GM18867 (cell line): ENCODE measurements around the gene PRKG1.
A peak's percentile ranks its signal among the peaks of the same experiment; 100 is the strongest.
"Not testable (repeated sequence)": the region's sequence is repeated elsewhere in the genome, so short reads cannot be mapped to it uniquely, and the experiment has no call there.

ENCODE experiments used
- ATAC-seq: cut with Tn5 transposase; IDR thresholded peaks from one replicate; pipeline ENCODE4 v1.9.1; 2021; ENCODE audit warnings: mild to moderate bottlenecking, moderate library complexity; ENCODE audit not compliant: unreplicated experiment

PRKG1 gene

DNA sequence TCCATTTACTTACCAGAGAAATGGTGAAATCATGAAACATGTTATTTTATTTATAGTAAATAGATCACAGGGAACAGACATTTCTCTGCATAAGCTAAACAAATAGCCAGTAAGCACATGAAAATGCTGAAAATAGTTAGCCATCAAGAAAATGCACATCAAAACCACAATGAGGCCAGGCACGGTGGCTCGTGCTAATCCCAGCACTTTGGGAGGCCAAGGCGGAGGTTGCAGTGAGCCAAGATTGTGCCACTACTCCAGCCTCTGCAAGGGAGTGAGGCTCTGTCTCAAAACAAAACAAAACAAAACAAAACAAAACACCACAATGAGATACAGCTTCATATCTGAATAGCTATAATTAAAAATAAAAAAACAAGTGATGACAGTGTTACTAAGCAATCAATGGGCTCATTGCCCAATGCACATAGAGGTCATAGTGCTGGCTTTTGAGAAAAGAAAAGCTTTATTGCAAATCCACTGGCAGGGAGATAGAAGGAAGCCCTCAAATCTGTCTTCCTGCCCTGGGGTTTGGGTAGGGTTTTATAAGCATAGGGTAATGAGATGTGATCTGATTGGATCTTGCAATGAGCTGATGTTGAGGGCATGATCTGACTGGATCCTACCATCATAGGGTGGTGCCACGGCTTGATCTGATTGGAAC is 608.9 kb downstream of the PRKG1 start:
- no peak for ATAC-seq

DNA sequence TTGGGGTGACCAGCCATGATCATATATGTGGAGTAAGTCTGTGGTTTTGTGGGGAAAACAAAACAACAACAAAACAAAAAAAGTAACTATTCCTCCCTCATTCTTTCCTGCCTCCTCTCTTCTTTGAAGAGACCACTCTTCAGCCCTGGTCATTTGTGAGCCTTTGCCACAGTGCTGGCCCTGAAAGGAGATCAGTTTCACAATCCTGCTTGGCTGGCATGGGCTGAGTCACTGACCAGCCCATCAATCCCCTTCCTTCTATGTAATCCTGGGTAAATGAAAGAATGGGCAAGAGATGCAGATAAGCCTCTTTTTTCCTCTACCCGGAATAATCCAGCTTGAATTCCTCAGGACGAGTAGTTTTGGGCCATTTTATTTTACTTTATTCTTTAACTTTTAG is 611.5 kb downstream of the PRKG1 start:
- ATAC-seq = no peak

DNA sequence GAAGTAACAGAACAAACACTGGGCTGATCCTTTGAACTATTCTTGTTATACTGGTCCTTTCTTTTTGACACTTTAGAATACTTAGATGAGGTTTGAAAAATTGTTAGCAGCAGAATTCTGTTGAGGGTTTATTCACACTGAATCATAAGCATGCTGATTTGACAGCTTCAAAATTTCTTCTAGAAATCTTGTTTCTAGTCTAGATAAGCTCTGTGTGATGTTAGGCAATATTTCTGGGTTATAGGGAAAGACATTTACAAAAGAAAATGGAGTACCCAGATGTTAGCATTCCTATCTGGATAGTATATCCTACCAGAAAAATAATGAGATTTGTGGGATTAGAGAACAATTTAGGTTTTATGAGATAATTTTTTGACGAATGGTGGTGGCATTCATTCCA is 613.0 kb downstream of the PRKG1 start:
- ATAC-seq = no peak

DNA sequence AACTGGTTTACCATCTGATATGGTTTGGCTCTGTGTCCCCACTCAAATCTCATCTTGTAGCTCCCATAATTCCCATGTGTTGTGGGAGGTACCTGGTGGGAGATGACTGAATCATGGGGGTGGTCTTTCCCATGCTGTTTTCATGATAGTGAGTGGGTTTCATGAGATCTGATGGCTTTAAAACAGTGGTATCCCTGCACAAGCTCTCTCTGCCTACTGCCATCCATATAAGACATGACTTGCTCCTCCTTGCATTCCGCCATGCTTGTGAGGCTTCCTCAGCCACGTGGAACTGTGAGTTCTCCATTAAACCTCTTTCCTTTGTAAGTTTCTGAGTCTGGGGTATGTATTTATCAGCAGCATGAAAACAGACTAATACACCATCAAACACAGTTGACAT is 614.5 kb downstream of the PRKG1 start:
- not testable (repeated sequence) for ATAC-seq

DNA sequence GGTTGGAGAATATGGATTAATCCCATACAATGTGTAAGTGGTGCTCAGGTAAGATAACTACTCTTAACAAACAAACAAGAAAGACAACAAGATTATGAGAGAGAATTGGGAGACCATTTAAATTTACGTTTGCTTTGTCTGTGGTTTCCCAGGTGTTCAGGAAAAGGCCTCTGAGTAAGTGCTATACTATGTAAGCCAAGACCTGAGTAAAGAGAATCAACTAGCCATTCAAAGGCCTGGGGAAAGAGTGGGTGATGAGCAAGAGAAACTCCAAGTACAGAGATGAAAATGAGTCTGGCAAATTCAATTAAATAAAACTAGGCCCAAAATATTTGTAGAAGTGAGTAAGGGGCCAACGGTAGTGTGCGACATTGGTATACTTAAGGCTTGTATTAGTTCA is 615.2 kb downstream of the PRKG1 start:
- no peak for ATAC-seq

DNA sequence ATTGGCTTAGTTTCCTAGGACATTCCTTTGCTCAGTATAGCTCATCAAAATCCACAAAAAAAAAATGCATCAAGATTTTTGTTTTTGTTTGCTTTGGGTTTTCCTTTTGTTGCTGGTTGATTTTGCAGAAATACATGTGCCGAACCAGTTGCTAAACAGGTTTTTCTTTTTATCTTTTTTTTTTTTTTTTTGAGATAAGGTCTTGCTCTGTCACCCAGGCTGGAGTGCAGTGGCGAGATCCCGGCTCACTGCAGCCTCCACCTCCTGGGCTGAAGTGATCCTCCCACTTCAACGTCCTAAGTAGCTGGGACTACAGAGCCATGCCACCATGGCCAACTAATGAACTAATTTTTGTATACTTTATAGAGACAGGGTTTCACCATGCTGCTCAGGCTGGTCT is 616.8 kb downstream of the PRKG1 start:
- no peak for ATAC-seq

DNA sequence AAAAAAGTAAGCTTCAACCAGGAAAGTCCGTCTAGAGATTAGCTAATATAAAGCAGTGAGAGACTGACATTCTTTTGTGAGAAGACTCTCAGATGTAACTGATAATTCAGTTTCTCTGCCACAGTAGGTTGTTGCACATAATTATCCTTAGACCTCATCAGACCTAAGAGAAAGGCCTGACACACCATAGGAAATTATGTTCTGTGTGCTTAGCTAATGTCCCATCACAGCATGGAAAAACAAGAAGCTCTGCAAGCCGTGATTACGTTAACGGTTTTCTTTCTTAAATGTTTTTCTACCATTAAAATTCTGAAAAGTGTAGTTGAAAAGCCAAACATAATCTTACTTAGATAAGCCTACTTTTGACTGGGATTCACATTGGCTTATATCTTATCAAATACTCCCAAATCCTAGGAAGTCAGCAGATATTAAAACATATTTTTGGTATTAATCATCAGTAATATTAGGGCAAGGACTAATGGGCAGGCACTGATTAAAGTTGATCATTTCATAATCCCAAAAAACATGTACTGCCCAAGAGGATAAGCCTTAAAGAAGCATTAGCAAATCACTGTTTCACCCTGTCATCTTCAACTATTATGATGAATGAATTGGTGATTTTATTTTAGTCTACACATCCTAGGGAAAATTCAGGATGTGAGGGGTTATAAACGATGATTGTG is 619.9 kb downstream of the PRKG1 start:
- ATAC-seq = no peak

DNA sequence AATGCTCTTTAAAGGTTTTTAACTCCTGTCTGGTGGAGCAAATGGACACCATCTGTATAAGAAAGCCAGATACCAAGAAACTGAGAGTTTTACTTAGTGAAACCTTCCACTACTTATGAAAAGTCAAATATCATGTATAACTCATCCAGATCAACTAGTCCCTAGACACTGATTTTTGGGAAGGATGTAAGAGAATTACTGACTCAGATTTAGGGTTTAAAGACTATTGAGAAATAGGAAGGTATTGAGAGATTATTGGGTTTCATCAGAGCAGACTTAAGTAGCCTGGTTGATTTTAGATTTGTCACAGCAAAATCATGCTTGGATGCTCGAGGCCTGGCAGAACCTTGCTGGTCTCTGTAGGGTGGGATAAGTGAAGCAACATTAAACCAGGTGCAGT is 622.0 kb downstream of the PRKG1 start:
- no peak for ATAC-seq

DNA sequence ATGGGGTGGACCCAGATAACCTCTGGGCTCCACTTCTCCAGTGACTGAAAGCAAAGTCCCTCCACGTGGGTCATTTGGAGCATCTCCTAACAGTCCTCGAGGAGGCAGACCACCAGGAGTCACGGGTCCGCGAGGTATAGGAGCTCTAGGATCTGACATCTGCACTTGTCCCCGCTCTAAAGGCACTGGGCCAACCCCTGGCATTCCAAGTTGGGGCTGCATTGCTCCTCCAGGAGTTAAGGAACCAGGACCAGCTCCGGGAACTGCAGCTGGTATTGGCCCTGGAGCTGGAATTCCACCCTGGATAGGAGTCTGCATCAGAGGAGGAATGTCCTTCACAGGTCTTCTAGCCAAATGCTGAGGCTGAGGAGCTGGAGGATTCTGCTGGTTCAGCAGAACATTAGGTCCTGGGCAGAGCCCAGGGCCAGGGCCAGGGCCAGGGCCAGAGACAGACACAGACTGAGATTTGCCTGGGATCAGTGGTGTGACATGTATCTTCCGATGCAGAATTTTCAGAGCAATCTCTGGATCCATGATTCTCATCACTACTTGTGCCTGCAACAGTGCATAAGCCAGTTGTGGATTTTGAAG is 624.3 kb downstream of the PRKG1 start:
- no peak for ATAC-seq

DNA sequence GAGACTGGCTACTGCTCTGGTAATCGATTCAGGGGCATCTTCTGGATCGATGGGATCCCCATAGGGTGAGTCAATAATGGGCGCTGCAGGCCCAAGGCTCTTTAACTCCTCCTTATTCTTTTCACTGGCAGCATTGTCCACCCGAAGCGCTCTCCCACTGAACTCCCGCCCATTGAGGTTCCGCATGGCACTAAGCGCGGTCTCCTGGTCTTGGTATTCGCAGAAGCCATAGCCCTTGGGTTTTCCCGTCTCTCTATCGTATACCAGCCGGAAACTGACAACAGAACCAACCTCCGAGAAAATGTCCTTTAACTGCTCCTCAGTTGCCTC is 624.8 kb downstream of the PRKG1 start:
- peak; percentile 31 for ATAC-seq

DNA sequence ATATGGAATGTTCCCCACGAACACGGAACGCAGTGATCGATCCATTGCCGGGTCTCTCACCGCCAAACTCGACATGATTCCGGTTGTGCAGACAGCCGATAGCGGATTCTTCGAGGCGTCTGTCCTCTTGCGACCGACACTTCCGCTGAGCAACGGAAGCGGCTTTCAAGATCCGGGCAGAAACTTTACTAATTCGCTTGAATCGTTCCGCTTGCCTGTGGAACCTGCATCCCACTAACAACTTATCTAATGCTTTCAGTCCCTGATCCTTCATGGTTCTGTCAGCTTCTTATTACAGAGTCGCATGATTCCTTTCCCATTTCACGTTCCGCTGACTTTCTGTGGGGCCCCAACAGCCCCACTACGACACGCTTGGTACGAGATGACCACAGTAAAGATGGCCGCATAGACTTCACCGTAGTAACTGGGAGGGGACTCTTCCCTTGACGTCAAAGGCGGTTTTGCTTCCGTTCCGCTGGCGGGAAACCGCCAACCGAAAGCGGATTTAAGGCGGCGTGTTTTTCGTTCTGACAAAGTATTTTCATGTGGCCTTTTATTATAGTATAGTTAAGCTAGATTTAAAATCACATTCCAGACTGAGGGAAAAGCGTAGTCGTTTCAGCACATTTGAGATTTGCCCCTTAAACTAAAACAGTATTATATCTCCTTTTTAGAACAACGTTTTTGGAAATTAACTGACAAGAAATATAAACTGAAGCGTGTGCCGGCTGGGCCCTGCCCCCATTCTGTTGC is 625.4 kb downstream of the PRKG1 start, which contains the start of gene CSTF2T:
Gene CSTF2T, minus strand, starts transcription at position 121 of the 753 bp plus-strand sequence. Its CDS starts 46 bp downstream, at position 75.
- ATAC-seq = peak; percentile 95

DNA sequence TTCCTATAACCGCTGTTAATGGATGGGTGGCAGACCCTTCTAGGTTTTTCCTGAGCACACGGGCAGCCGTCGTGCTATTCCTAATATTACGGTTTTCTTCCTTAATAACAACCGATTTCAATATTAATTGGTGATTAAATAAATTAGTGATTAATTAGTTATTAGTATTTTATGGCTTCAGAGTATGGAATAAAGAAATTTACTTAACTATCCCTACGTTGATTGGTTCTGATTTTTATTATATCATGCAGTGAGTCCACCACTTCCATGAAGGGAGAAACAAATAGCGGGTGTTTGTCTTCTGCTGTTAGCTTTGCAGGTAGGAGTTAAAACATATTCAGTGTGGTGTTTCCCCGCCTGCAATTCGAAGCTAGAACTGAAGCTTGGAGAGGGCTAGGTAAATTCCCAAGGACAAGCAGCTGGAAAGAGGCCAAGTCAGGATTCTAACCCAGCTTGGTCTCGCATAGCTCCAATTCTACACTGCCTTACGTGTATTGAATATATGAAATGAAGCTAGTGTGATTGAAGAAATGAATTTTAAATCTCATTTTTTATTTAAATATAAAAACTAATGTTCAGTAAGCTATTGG is 626.0 kb downstream of the PRKG1 start:
- ATAC-seq = no peak

DNA sequence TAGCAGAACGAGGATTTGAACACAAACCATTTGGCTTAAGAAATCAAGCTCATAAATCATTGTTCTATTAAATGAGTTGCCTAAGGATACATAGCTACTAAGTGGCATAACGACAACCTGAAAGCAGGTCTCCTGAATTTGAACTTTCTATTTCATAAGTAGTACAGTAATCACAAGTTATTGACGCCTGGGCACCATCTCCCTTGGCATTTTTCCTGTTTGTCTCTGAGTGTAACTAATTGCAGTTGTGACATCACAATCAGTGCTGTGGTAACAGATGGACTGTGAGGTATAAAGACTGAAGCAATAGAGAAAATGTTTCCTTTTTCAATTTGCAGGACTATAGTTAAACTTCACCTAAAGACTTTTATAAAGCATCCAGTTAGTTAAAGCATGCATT is 631.5 kb downstream of the PRKG1 start:
- no peak for ATAC-seq

DNA sequence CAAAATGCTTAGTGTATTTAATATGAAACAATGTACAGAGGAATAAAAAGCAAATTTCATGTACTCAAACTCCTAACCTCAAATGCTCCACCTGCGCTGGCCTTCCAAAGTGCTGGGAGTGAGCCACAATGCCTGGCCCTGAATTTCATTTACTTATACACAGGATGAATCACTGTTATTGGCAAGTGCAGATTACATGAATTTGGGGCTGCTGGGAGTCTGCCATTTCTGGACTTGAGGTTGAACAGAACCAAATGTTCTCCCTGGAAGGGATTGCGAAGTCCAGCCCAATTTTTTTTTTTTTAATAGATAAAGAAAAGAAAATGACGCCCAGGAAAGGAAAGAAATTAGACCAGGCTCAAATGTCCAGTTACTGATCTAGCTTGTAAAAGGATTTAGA is 631.9 kb downstream of the PRKG1 start:
- ATAC-seq = no peak

DNA sequence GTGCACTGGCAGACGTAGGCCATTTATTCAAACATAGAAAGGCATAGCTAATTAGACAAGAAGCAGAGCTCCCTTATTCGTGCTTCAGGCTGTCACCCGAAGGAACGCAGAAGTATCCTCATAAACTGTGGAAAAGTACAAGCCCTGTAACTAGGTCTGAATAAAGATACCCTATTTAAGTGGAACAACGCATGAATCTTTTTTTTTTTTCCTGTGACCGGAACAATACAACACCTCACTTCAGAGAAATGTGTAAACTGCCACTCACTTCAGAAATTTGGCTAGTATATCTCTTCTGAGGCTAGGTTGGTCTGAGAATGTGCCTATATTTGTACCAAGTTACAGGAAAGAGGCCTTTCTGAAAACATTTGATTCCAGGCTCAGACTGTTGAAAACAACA is 633.1 kb downstream of the PRKG1 start:
- ATAC-seq = no peak

DNA sequence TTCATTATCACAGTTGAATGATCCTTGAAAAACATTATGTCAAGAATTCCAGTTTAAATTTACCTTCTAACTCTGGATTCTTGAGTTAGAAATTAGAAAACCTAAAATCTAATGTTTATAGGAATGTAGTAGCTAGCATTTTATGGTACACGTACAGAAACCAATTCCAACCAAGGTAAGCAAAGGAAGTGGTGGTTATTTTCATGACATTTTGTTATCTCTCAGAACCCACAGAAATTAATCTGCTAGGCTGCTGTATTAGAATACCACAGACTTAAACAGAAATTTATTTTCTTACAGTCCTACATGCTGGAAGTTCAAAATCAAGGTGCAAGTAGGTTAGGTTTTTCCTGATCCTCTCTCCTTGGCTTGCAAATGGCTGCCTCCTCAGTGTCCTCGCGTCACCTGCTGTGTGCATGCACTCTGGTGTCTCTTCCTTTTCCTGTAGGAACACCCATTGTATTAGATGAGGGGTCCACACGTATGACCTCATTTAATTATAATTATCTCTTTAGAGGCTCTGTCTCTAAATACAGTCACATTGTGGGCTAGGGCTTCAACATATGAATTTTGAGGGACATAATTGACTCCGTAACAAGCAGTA is 633.6 kb downstream of the PRKG1 start:
- no peak for ATAC-seq

DNA sequence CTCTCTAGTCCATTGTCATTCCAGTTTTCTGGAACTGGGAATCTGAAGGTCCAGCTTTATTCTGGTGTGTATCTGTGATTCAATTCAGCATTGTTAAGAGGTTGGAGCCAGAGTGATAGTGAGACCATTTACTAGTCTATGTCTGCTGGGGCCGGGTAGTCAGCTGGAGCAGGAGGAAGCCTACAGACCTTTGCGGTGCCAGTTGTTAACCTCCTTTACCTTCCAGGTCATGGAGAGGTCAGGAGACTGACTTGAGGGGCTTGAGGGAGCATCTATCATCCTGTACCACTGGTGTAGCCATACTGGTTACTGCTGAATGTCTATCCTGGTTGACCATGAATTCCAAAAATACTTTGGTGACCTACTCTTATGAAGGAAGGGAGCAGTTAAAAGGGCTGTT is 634.3 kb downstream of the PRKG1 start:
- no peak for ATAC-seq

DNA sequence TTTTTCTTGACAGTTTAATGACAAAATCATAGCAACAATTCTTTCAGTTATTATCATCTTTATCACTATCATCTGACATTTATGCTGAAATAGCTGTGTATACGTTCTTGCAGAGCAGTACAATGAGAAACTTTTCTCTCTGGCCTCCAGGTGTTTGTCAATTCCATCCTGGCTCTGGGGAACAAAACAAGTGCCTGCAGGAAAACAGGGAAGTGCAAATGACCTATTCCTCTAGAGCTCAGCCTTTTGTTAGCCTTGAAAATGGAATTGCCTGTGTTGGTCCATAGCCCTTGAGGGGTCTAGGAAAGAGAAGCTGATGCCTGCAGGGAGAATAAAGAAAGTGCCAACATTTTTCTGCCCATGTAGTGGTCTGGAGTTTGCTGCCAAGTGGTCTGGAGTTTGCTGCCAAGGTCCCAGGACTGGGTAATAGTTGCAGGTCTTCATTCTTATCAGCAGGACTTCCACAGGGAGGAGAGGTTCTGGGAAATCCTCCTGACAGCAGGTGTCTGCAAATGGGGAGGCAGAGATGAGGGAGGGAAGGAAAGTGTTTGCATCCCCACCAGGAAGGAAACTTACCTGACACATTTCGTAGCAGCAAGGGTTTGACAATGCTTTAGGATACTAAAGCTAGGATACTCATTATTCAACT is 635.2 kb downstream of the PRKG1 start:
- ATAC-seq = no peak

DNA sequence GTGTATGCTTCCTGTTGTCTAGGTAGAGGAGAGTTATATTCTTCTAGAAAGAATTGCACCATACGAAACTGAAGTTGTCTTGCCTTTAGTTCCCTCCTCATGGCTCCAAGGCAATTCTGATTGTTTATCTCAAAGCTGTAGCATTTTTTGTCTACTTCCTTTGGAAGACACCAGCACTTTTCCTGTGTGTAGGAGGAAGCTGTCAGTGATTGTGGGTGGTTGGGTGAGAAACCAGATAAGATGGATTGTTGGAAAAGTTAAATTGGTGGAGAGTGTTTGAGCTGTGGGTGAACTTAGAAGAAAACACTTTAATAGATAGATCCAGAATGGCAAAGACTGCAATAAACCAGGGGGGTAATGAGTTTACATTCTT is 637.2 kb downstream of the PRKG1 start:
- ATAC-seq = no peak

DNA sequence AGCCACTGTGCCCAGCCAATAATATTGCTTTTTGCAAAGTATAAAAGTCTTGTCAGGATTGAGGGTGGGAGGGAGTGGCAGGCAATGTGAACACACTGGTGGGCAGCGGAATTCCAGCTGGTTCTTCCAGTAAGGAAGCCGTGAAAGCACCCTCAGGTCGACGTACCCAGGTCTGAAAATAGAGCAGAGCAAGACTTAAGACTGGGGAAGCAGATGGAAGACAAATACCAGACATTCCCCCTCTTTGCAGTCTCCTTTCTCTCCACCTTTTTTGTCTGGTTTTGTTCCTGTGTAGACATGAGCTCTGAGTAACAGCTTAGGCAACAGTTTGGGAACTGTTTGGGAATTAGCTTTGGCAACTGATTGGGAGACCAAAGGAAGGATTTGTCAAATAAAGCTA is 642.7 kb downstream of the PRKG1 start:
- no peak for ATAC-seq
